Endothelial cell of umbilical vein (primary cell): Measurements from ENCODE around the gene CERKL. TPM values are rescaled to one million over a fixed set of nuclear protein-coding genes. Genes with fewer than 3 reads are reported as not detected.

Experiments
- BruUV-seq: library from RNA; stranded (reverse); fragments of 400-500 nt; replicated peaks from 2 replicates; lab custom pipeline; 2021; lab: Mats Ljungman, UMichigan
- CTCF ChIA-PET: fragments of 300-600, 350-600 bp; sonication (Branson Sonifier 250); formaldehyde crosslinking; loops from one replicate; lab custom pipeline; 2021; ENCODE audit warnings: antibody characterized with exemption, inconsistent platforms; lab: Charles Lee
- POLR2A ChIA-PET: fragments of 300-600, 350-600 bp; sonication (Branson Sonifier 250); formaldehyde crosslinking; loops from one replicate; lab custom pipeline; 2021; ENCODE audit warnings: antibody characterized with exemption, inconsistent platforms; lab: Charles Lee
- DNase-seq: peaks from one replicate; pipeline ENCODE4 v3.0.0-alpha.2; 2011; ENCODE audit warnings: low read depth, low spot score
- FAIRE-seq: peaks from 2 replicates; lab custom pipeline; 2011; peaks lifted over from hg19 to GRCh38; lab: Jason Lieb, UNC
- H2AFZ ChIP-seq: 2 replicates; pipeline ENCODE4 v1.6.0; 2012; ENCODE audit warnings: low read depth, low read length, control low read depth, inconsistent platforms
- H3K27ac ChIP-seq: 2 replicates; pipeline ENCODE4 v1.5.1; 2011; ENCODE audit warnings: low read depth, mild to moderate bottlenecking, control low read depth, low read length, moderate library complexity; ENCODE audit not compliant: insufficient read depth
- H3K27me3 ChIP-seq, 2 experiments: 2 replicates each; pipeline versions ENCODE4 v1.6.0 to v1.6.1; 2011; ENCODE audit warnings: low read length in 2 of 2, mixed read lengths in 1 of 2; ENCODE audit not compliant: control insufficient read depth in 2 of 2, insufficient read depth in 2 of 2
- H3K36me3 ChIP-seq, 2 experiments: 2 replicates in 1 of 2; 3 replicates in 1 of 2; pipeline ENCODE4 v1.5.1; 2011; ENCODE audit warnings: low read length in 2 of 2, mild to moderate bottlenecking in 1 of 2, moderate library complexity in 1 of 2; ENCODE audit not compliant: control insufficient read depth in 2 of 2, insufficient read depth in 2 of 2; ENCODE audit errors: extremely low read depth in 1 of 2
- H3K4me1 ChIP-seq: 3 replicates; pipeline ENCODE4 v1.5.1; 2011; ENCODE audit warnings: mild to moderate bottlenecking, low read length; ENCODE audit not compliant: control insufficient read depth, insufficient read depth; ENCODE audit errors: extremely low read depth
- H3K4me2 ChIP-seq: 2 replicates; pipeline ENCODE4 v1.6.1; 2011; ENCODE audit warnings: low read length, control low read depth, mixed read lengths; ENCODE audit not compliant: insufficient read depth
- H3K4me3 ChIP-seq, 3 experiments: fragments of 200-600 bp in 1 of 3; sonication (generic), shearing (Covaris generic) in 1 of 3; replicated peaks in 1 of 3; 2 replicates each; pipeline ENCODE4 v1.5.1; 2011 to 2016; ENCODE audit warnings: control low read depth in 3 of 3, low read length in 3 of 3, mild to moderate bottlenecking in 2 of 3, inconsistent platforms in 1 of 3, low read depth in 1 of 3, moderate library complexity in 1 of 3; ENCODE audit not compliant: insufficient read depth in 1 of 3
- H3K79me2 ChIP-seq: 2 replicates; pipeline ENCODE4 v1.6.0; 2012; ENCODE audit warnings: low read length, inconsistent platforms; ENCODE audit not compliant: control insufficient read depth, insufficient read depth
- H3K9ac ChIP-seq: replicated peaks from 2 replicates; pipeline ENCODE3; 2011; ENCODE audit warnings: low read length, control low read depth; ENCODE audit not compliant: insufficient read depth; ENCODE audit errors: extremely low read depth
- H3K9me1 ChIP-seq: replicated peaks from 3 replicates; pipeline ENCODE4 v1.6.0; 2011; ENCODE audit warnings: mild to moderate bottlenecking, low read length; ENCODE audit not compliant: control insufficient read depth, insufficient read depth; ENCODE audit errors: extremely low read depth
- H3K9me3 ChIP-seq: replicated peaks from 2 replicates; pipeline ENCODE4 v1.5.1; 2012; ENCODE audit warnings: low read length, inconsistent platforms; ENCODE audit not compliant: control insufficient read depth, insufficient read depth
- H4K20me1 ChIP-seq: replicated peaks from 2 replicates; pipeline ENCODE3; 2011; ENCODE audit warnings: mild to moderate bottlenecking, low read length; ENCODE audit not compliant: control insufficient read depth, insufficient read depth; ENCODE audit errors: extremely low read depth
- CTCF ChIP-seq, 2 donors: IDR thresholded peaks; 1 replicate in 1 of 2; 2 replicates in 1 of 2; pipeline ENCODE4 v1.5.1; 2011; ENCODE audit warnings: low read length in 2 of 2, mild to moderate bottlenecking in 2 of 2, moderate library complexity in 2 of 2, control low read depth in 1 of 2, inconsistent platforms in 1 of 2, low read depth in 1 of 2; ENCODE audit not compliant: insufficient read depth in 1 of 2; ENCODE audit errors: extremely low read depth in 1 of 2
- EZH2 ChIP-seq: IDR thresholded peaks from 2 replicates; pipeline ENCODE4 v1.6.1; 2012; ENCODE audit warnings: borderline replicate concordance, low read depth, mild to moderate bottlenecking, moderate library complexity, low read length, inconsistent platforms; ENCODE audit not compliant: severe bottlenecking
- FOS ChIP-seq: IDR thresholded peaks from 2 replicates; pipeline ENCODE4 v1.6.1; 2011; ENCODE audit warnings: mild to moderate bottlenecking, low read length, moderate library complexity, borderline replicate concordance; ENCODE audit not compliant: insufficient read depth
- GATA2 ChIP-seq: IDR thresholded peaks from 2 replicates; pipeline ENCODE4 v1.7.0; 2011; ENCODE audit warnings: low read depth, mild to moderate bottlenecking, moderate library complexity, mixed read lengths, low read length; ENCODE audit not compliant: insufficient read length, insufficient read depth
- JUN ChIP-seq: IDR thresholded peaks from 2 replicates; pipeline ENCODE4 v1.6.1; 2011; ENCODE audit warnings: borderline replicate concordance, low read depth; ENCODE audit not compliant: insufficient read length, insufficient read depth
- MAX ChIP-seq: IDR thresholded peaks from 2 replicates; pipeline ENCODE4 v1.6.1; 2011; ENCODE audit not compliant: insufficient read depth, insufficient read length
- MYC ChIP-seq: IDR thresholded peaks from one replicate; pipeline ENCODE4 v1.6.1; 2011; ENCODE audit warnings: mild to moderate bottlenecking, low read depth, low read length
- POLR2A ChIP-seq: IDR thresholded peaks from 2 replicates; pipeline ENCODE4 v1.6.1; 2012; ENCODE audit warnings: low read depth, mild to moderate bottlenecking, control low read depth, low read length
- POLR2AphosphoS5 ChIP-seq: IDR thresholded peaks from 2 replicates; pipeline ENCODE4 v1.6.1; 2012; ENCODE audit warnings: low read depth, mild to moderate bottlenecking, control low read depth, low read length, moderate library complexity; ENCODE audit not compliant: insufficient read depth
- dilution Hi-C: fragments of 300-500 bp; cut with MboI; formaldehyde crosslinking; loops from one replicate; pipeline ENCODE4 v1.15.0; 2019; ENCODE audit warnings: low sequenced_read_pairs; ENCODE audit not compliant: extremely low pct_ligation_motif_present
- intact Hi-C: fragments of 100-400 bp; cut with micrococcal nuclease; formaldehyde crosslinking; loops from one replicate; pipeline ENCODE4 v1.10.0; 2022
- polyA plus RNA-seq, 4 experiments: library from polyadenylated mRNA; depleted of rRNA in 3 of 4; stranded (reverse) in 3 of 4; unstranded in 1 of 4; fragments of >200 nt; gene quantifications; 2 replicates each; pipeline versions ENCODE4 v1.2.1 to v1.2.3, GENCODE V29; 2011 to 2012; ENCODE audit warnings: missing spikeins in 1 of 4
- total RNA-seq: library from RNA; stranded (reverse); gene quantifications from 2 replicates; pipeline ENCODE4 v1.2.3, GENCODE V29; 2021

The CERKL gene
- total and polyA plus RNA-seq, 2 donors (not counting 3 experiments of a cell fraction or from before 2014, with no cell fraction given), result not detected

- dilution Hi-C loops, result no loop called here
- intact Hi-C loops, result loop anchor here (10.0 kb wide), 1 partner anchor 458 kb away; no protein-coding TSS in a partner anchor
- no peaks in the 10 kb centered on the region for H3K36me3 ChIP-seq
- ChIA-PET CTCF (no interaction called here), POLR2A (no interaction called here)
- H3K4me3 ChIP-seq, result no peak overlapping the region
- no peak overlapping the region for H3K9ac ChIP-seq
- DNase-seq (no peak), FAIRE-seq (no peak)
- H3K27ac ChIP-seq, result no peak overlapping the region
- no peaks in the 10 kb centered on the region for H3K79me2 ChIP-seq
- no peaks in the 10 kb centered on the region for H3K4me1 ChIP-seq
- no peak overlapping the region for H2AFZ ChIP-seq
- BruUV-seq, result no TSS peak
- H3K9me3 ChIP-seq, result no peaks in the 10 kb centered on the region
- no peaks in the 10 kb centered on the region for H4K20me1 ChIP-seq
- no peaks in the 10 kb centered on the region for H3K9me1 ChIP-seq
- H3K4me2 ChIP-seq, result no peak overlapping the region
- TF ChIP-seq FOS (no peak), MYC (no peak), MAX (no peak), GATA2 (no peak), EZH2 (no peak), CTCF (IDR thresholded peaks at IDR 0.05; ENCODE audit: extremely low read depth in 1 of 2, insufficient read depth in 1 of 2, low read depth in 1 of 2, low read length in 2 of 2) (no peak), POLR2A (no peak), JUN (no peak), POLR2AphosphoS5 (no peak)
- no peaks in the 10 kb centered on the region for H3K27me3 ChIP-seq
These were observed 93.7 kb downstream of the CERKL start for GRCh38 chr2:181563101-181563692.
